ENCODE data around the gene PIK3CD. TPM values are rescaled to one million over a fixed set of nuclear protein-coding genes. Genes with fewer than 3 reads are reported as not detected.
"Not testable (repeated sequence)": the region's sequence is repeated elsewhere in the genome, so short reads cannot be mapped to it uniquely, and the experiment has no call there.

Gene PIK3CD
- total RNA-seq, 2 experiments from 2014 or later: 222 to 242 TPM

- DNase-seq: no peak
- Mint-ChIP-seq H3K36me3 (ENCODE audit: low read depth) (peaks cover 51% of the 10 kb centered on the region), H3K27ac (no peak overlapping the region), H3K27me3 (no peaks in the 10 kb centered on the region), H3K9me3 (no peaks in the 10 kb centered on the region), H3K4me1 (peaks cover 2% of the 10 kb centered on the region), H3K4me3 (no peak overlapping the region)
- CTCF ChIA-PET: interaction anchor here (0.9 to 1.7 kb wide), 4 partner anchors 17 to 119 kb away, joined by 3 to 5 read pairs (median 4); no protein-coding TSS in a partner anchor
- POLR2A ChIA-PET: no interaction called here
These were observed 94.7 kb downstream of the PIK3CD start for GRCh38 chr1:9746211-9746610.

GRCh38 chr1:9746651-9747050 is 95.1 kb downstream of the PIK3CD start:
- peaks cover 53% of the 10 kb centered on the region for H3K36me3 Mint-ChIP-seq (ENCODE audit: low read depth)
- H3K9me3 Mint-ChIP-seq: no peaks in the 10 kb centered on the region
- CTCF ChIA-PET: interaction anchor here (0.6 to 1.7 kb wide), 5 partner anchors 17 to 300 kb away, joined by 3 to 5 read pairs (median 4); no protein-coding TSS in a partner anchor
- POLR2A ChIA-PET: no interaction called here
- no peak for DNase-seq
- H3K4me1 Mint-ChIP-seq: peaks cover 2% of the 10 kb centered on the region
- H3K4me3 Mint-ChIP-seq: no peak overlapping the region
- no peak overlapping the region for H3K27ac Mint-ChIP-seq
- no peaks in the 10 kb centered on the region for H3K27me3 Mint-ChIP-seq

- H3K36me3 Mint-ChIP-seq (ENCODE audit: low read depth): peaks cover 45% of the 10 kb centered on the region
- DNase-seq, H3K27ac Mint-ChIP-seq, H3K4me1 Mint-ChIP-seq, H3K4me3 Mint-ChIP-seq, POLR2A ChIA-PET, H3K9me3 Mint-ChIP-seq, H3K27me3 Mint-ChIP-seq: not testable (repeated sequence)
- CTCF ChIA-PET: interaction anchor here (0.6 to 1.0 kb wide), 2 partner anchors 15 to 158 kb away, joined by 3 to 5 read pairs; no protein-coding TSS in a partner anchor
These were observed 96.9 kb downstream of the PIK3CD start for GRCh38 chr1:9748391-9748790.

- DNase-seq: no peak
- Mint-ChIP-seq H3K27me3 (no peaks in the 10 kb centered on the region), H3K27ac (no peak overlapping the region), H3K9me3 (no peaks in the 10 kb centered on the region), H3K4me1 (peaks cover 3% of the 10 kb centered on the region), H3K4me3 (no peak overlapping the region), H3K36me3 (ENCODE audit: low read depth) (peaks cover 41% of the 10 kb centered on the region)
- ChIA-PET CTCF (no interaction called here), POLR2A (no interaction called here)
These were observed 97.8 kb downstream of the PIK3CD start for GRCh38 chr1:9749361-9749760.

GRCh38 chr1:9751971-9752370 is 100.4 kb downstream of the PIK3CD start:
- no peak for DNase-seq
- no peaks in the 10 kb centered on the region for H3K27me3 Mint-ChIP-seq
- CTCF ChIA-PET: interaction anchor here (0.7 kb wide), 1 partner anchor 440 kb away, joined by 3 read pairs; no protein-coding TSS in a partner anchor
- POLR2A ChIA-PET: no interaction called here
- H3K9me3 Mint-ChIP-seq: no peaks in the 10 kb centered on the region
- no peak overlapping the region for H3K4me3 Mint-ChIP-seq
- peaks cover 3% of the 10 kb centered on the region for H3K4me1 Mint-ChIP-seq
- no peak overlapping the region for H3K27ac Mint-ChIP-seq
- peaks cover 40% of the 10 kb centered on the region for H3K36me3 Mint-ChIP-seq (ENCODE audit: low read depth)

GRCh38 chr1:9753121-9753531 is 101.6 kb downstream of the PIK3CD start:
- Mint-ChIP-seq H3K4me3 (no peak overlapping the region), H3K36me3 (ENCODE audit: low read depth) (peaks cover 38% of the 10 kb centered on the region), H3K9me3 (no peaks in the 10 kb centered on the region), H3K4me1 (peaks cover 3% of the 10 kb centered on the region), H3K27ac (no peak overlapping the region), H3K27me3 (no peaks in the 10 kb centered on the region)
- ChIA-PET CTCF (no interaction called here), POLR2A (no interaction called here)
- DNase-seq: no peak

GRCh38 chr1:9755441-9755995 is 104.0 kb downstream of the PIK3CD start:
- Mint-ChIP-seq H3K27me3 (no peaks in the 10 kb centered on the region), H3K9me3 (no peaks in the 10 kb centered on the region), H3K4me1 (peaks cover 3% of the 10 kb centered on the region), H3K27ac (no peak overlapping the region), H3K4me3 (no peak overlapping the region), H3K36me3 (ENCODE audit: low read depth) (peaks cover 25% of the 10 kb centered on the region)
- DNase-seq: no peak
- ChIA-PET POLR2A (no interaction called here), CTCF (interaction anchor here (0.6 kb wide), 3 partner anchors 23 to 73 kb away, joined by 3 read pairs; no protein-coding TSS in a partner anchor)

GRCh38 chr1:9758559-9759121 is 107.1 kb downstream of the PIK3CD start:
- H3K4me3 Mint-ChIP-seq: no peak overlapping the region

GRCh38 chr1:9759939-9760338 is 108.4 kb downstream of the PIK3CD start:
- no peaks in the 10 kb centered on the region for H3K27me3 Mint-ChIP-seq
- peaks cover 16% of the 10 kb centered on the region for H3K36me3 Mint-ChIP-seq (ENCODE audit: low read depth)
- no peak overlapping the region for H3K4me3 Mint-ChIP-seq
- H3K27ac Mint-ChIP-seq: no peak overlapping the region
- no peak for DNase-seq
- ChIA-PET CTCF (interaction anchor here (0.6 to 1.0 kb wide), 2 partner anchors 9 to 10 kb away, joined by 3 read pairs; no protein-coding TSS in a partner anchor), POLR2A (no interaction called here)
- no peaks in the 10 kb centered on the region for H3K9me3 Mint-ChIP-seq
- H3K4me1 Mint-ChIP-seq: peaks cover 11% of the 10 kb centered on the region

More at GRCh38 chr1:9758559-9759121, 107.1 kb downstream of the PIK3CD start:
- Mint-ChIP-seq H3K27me3 (no peaks in the 10 kb centered on the region), H3K36me3 (ENCODE audit: low read depth) (peaks cover 17% of the 10 kb centered on the region), H3K4me1 (peaks cover 5% of the 10 kb centered on the region), H3K9me3 (no peaks in the 10 kb centered on the region), H3K27ac (no peak overlapping the region)
- CTCF ChIA-PET: interaction anchor here (0.6 kb wide), 1 partner anchor 45 kb away, joined by 3 read pairs; no protein-coding TSS in a partner anchor
- POLR2A ChIA-PET: no interaction called here
- no peak for DNase-seq

GRCh38 chr1:9760824-9761223 is 109.3 kb downstream of the PIK3CD start:
- H3K4me1 Mint-ChIP-seq: peaks cover 11% of the 10 kb centered on the region
- H3K36me3 Mint-ChIP-seq (ENCODE audit: low read depth): peaks cover 13% of the 10 kb centered on the region
- ChIA-PET CTCF (interaction anchor here (0.8 kb wide), 1 partner anchor 66 kb away, joined by 5 read pairs; no protein-coding TSS in a partner anchor), POLR2A (no interaction called here)
- DNase-seq: no peak
- no peaks in the 10 kb centered on the region for H3K9me3 Mint-ChIP-seq
- no peak overlapping the region for H3K4me3 Mint-ChIP-seq
- H3K27me3 Mint-ChIP-seq: no peaks in the 10 kb centered on the region
- H3K27ac Mint-ChIP-seq: no peak overlapping the region

GRCh38 chr1:9761855-9762254 is 110.3 kb downstream of the PIK3CD start:
- H3K36me3 Mint-ChIP-seq (ENCODE audit: low read depth): peaks cover 13% of the 10 kb centered on the region
- H3K4me1 Mint-ChIP-seq: peaks cover 11% of the 10 kb centered on the region
- no peak overlapping the region for H3K27ac Mint-ChIP-seq
- DNase-seq: no peak
- H3K27me3 Mint-ChIP-seq: no peaks in the 10 kb centered on the region
- H3K9me3 Mint-ChIP-seq: no peaks in the 10 kb centered on the region
- CTCF ChIA-PET: interaction anchor here (0.7 kb wide), 1 partner anchor 371 kb away, joined by 3 read pairs; no protein-coding TSS in a partner anchor
- H3K4me3 Mint-ChIP-seq: no peak overlapping the region
- POLR2A ChIA-PET: no interaction called here

GRCh38 chr1:9762446-9762845 is 110.9 kb downstream of the PIK3CD start:
- H3K4me3 Mint-ChIP-seq, DNase-seq, POLR2A ChIA-PET, H3K27me3 Mint-ChIP-seq, H3K27ac Mint-ChIP-seq, H3K9me3 Mint-ChIP-seq: not testable (repeated sequence)
- CTCF ChIA-PET: interaction anchor here (0.7 to 1.2 kb wide), 2 partner anchors 17 to 370 kb away, joined by 3 to 4 read pairs; no protein-coding TSS in a partner anchor
- Mint-ChIP-seq H3K4me1 (peaks cover 11% of the 10 kb centered on the region), H3K36me3 (ENCODE audit: low read depth) (peaks cover 13% of the 10 kb centered on the region)

- Mint-ChIP-seq H3K4me1 (peaks cover 15% of the 10 kb centered on the region), H3K36me3 (ENCODE audit: low read depth) (peaks cover 13% of the 10 kb centered on the region), H3K27ac (no peak overlapping the region), H3K4me3 (no peak overlapping the region), H3K9me3 (no peaks in the 10 kb centered on the region), H3K27me3 (no peaks in the 10 kb centered on the region)
- ChIA-PET CTCF (no interaction called here), POLR2A (no interaction called here)
- no peak for DNase-seq
These were observed 112.4 kb downstream of the PIK3CD start for GRCh38 chr1:9763914-9764313.

Measured in activated CD4-positive, alpha-beta T cell treated with anti-CD3 and anti-CD28 coated beads, Interleukin-2, amount 10 ng/mL, durations not matched to agents 7 days and 5 days (primary cell).